ENCODE measurements around the gene MUC5AC.
"Not testable (repeated sequence)": the region's sequence is repeated elsewhere in the genome, so short reads cannot be mapped to it uniquely, and the experiment has no call there.

The MUC5AC gene

DNA sequence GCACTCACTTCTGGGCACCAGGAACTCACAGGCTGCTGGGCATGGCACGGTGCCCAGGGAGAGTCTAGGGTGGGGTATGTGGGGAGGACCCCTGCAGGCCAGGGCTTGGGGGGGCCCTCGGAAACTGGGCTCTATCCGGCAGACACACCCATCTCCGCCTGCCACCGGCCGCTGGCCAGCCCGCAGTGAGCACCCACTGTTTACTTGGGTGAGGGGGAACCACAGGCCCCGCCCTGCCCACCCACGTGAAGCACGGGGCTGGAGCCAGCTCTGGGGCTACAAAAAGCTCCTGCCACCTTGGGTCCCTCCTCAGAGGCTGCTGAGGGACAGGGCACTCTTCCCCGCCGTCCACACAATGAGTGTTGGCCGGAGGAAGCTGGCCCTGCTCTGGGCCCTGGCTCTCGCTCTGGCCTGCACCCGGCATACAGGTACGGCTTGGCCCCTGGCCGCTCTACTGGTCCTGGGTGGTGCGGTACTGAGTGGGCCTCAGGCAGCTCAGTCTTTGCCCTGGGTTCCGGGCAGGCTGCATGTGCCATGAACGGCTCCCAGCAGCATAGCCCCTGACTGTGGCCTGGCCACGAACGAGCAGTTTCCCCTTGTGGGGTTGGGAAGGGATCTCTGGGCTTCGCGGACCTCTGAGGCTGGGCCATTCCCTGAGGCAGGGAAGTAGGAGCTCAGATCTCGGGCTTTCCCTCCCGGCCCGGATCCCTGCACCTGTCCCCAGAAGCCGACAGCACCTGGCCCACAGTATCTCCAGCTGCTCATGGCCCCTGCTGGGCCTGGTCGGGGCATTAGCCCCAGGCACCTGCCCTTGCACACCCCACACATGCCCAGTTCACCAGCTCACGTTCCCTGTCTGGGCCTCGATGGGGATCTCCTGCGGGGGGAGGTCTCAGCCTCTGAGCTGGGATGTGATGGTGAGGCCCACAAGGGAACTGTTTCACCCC, at the start of gene MUC5AC:
Gene MUC5AC (plus strand): TSS at position 309 of the 947 bp plus-strand sequence. CDS start 47 bp downstream, at position 356.
- no peak for DNase-seq

GRCh38 chr11:1108246-1108900, 49.4 kb upstream of the MUC5AC start:
- DNase-seq = no peak

GRCh38 chr11:1109101-1109917, 48.4 kb upstream of the MUC5AC start:
- no peak for DNase-seq

GRCh38 chr11:1109918-1110705, 47.6 kb upstream of the MUC5AC start:
- no peak for DNase-seq

GRCh38 chr11:1111545-1112212, 46.1 kb upstream of the MUC5AC start:
- DNase-seq = no peak

- DNase-seq = no peak
Observed at GRCh38 chr11:1112351-1113191, 45.2 kb upstream of the MUC5AC start.

DNA sequence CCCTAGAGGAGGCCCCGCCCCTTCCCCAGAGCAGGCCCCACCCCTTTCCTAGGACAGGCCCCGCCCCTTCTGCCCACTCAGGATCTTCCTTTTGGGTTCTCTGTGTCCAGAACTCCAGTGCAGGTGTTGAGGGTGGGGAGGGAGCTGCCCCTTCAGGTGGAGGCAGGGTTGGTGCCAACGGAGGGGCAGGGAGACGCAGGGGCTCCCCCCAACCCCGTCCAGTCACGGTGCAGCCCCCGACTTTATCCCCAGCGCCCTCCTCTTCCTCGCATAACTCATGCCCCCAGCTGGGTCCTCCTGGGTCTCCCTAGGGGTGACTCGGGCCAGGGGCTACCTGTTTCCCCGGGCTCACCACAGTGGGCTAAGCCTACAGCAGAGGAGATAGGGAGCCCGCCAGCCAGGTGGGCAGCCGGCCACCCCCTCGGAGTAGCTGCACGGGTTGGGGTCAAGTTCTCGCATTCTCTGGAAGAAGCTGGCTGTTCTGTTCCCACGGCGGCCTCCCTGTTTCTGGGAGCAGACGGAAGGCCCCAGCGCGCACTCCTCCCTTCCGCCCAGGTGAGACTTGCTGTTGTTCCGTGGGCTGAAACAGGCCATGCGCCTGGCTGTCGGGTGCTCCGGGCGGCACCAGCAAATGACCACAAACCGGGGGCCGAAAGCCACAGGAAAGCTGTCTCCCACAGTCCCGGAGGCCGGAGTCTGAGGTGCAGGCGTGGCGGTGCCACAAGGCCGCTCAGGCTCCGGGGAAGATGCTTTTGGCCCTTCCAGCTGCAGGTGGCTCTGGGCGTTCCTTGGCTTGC, 44.1 kb upstream of the MUC5AC start:
- no peak for DNase-seq

DNA sequence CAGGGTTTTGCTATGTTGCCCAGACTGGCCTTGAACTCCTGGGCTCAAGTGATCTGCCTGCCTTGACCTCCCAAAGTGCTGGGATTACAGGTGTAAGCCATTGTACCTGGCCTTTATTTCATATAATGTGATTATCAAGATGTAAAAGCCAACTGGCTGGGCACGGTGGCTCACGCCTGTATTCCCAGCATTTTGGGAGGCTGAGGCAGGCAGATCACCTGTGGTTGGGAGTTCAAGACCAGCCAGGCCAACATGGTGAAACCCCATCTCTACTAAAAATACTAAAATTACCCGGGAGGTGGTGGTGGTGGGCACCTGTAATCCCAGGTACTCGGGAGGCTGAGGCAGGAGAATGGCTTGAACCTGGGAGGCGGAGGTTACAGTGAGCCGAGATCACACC, 42.5 kb upstream of the MUC5AC start:
- not testable (repeated sequence) for DNase-seq

- DNase-seq = no peak
Observed at GRCh38 chr11:1116104-1116503, 41.6 kb upstream of the MUC5AC start.

DNA sequence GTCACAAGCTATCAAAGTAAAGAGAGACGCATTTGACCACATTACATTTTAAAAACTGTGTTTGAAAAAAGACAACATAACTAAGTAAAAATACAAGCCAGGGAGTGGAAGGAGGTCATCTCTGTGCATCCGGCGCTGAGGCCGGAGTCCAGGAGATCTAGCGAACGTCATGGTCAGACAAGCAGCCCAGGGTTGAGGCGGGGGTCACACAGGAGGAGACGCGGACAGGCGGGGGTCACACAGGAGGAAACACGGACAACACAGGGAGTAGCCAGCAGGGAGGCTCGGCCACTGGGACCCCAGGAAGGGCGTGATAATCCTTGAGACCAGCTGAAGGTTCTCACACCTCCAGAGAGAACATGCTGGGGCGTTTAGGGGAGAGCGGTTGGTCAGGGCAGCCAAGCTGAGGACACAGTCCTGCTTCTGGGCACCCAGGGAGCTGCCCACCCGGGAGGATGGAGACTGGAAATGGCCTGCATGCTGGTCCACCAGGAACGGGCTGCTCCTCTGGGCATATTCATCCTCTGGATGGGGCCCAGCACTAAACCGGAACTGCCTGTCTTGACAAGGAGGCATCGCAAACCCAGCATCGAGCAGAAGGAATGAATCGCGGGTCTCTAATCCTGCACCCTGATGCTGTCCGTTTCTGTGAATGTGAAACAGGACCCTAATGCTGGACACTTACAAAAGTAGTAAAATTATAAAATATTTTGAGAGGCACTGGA, 40.9 kb upstream of the MUC5AC start:
- DNase-seq = no peak

DNA sequence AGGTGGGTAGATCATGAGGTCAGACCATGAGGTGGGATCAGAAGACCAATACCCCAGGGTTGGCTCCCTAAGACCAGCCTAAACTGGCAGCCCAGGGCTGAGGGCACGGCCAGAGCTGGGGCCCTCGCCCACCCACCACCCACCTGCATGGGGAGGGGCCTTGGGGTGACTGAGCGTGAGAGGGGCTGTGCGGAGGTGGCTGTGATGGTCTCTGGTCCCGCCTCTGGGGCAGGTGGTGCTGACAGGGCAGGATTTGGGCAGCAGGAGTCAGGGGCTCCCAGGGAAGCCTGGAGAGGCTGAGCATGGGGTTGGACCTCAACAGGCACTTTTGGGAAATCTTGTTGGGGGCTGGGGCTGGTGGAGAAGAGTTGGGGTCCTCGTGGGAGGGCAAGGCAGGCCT, 39.8 kb upstream of the MUC5AC start:
- DNase-seq = no peak

DNA sequence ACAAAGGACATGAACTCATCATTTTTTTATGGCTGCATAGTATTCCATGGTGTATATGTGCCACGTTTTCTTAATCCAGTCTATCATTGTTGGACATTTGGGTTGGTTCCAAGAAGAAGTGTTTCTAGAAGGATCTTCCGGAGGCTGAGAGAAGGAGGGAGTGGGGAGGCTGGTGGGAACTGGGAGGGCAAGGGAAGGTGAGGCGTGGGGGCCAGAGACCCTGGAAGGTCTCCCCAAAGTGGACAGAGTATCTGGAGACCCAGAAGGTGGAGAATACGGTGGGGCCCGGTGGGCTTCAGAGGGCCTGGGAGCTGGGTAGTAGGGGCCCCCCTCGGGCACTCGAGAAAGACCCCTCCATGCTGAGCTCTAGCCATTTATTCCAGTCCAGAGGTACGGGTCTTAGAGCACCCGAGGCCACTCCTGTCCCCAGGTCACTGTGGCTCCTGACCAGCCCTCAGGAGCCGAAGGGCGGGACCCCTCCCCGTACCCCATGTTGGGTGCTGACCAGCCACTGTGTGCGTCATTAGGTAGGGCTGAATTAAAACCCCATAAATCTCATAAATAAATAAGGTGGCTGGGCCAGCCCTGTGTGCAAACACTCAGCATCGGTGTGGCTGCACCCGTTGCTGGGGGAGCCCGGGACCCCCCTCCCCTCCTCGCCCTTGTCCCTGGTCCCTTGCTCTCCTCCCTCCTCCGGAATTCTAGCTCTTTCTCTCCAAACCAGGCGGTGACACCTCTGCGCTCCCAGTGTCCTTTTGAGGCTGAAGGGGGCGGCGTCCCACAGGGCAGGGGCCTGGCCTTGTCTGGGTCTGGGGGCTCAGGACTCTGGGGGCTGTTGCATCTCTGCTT, 38.8 kb upstream of the MUC5AC start:
- DNase-seq = no peak

DNA sequence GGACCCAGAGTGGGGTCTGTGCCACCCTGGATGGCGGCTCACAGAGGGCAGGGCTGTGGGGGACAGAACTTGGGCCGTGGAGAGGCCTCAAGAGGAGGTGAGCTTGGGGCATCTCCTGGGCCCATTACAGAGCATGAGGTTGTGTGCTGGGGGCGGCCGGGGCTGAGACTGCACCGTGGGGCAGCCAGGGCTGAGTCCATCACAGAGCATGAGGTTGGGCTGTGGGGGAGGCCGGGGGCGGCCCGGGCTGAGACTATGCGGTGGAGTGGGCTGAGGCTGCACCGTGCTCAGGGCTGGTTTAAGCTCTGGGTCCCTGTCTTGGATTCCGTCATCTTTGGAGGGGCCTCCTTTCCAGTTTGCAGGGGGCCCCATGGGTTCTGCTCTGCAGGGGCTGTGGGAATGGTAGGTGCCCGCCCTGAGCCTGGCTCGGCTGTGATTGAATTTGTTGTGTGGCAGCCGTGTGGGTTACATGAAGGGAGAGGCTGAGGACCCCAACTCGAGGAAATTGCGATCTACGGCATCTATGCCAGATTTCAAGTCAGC, 38.1 kb upstream of the MUC5AC start:
- DNase-seq = no peak

DNA sequence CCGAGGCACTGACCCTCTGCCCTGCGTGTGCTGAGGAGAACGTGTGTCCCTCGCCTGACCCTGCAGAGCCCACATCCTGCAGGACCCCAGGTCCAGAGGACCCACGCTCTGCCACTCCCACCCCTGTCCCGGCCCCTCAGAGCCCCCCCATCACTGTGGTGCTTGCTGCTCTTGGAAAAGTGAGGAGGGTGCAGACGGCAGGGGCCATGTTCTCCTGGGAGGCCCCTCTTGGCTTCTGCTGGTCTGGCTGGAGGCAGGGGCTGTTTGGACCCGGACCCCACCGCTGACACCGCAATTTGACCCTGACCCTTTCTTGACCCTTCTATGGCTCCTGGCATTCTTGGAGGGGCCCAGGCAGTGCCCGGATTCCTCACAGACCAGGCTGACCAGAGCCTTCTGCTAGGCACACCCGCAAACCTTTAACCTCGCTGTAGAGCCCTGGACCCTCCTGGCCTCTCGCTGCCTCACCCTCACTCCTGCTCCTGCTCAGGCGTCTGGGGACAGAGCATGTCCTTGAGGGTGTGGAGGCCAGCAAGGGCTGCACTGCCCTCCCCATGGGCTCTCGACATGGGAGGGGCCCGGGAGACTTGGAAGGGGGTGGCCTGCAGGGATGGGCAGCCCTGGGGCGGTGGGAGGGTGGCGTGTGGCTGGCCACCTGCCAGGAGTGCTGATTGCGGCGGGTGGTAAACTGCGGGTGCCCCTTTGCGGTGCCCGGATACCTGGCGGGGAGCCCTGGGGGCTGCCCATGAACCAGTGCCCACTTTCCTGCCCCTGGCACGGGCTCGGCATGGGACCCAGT, 37.0 kb upstream of the MUC5AC start:
- DNase-seq = no peak

GRCh38 chr11:1121331-1121812, 36.4 kb upstream of the MUC5AC start:
- no peak for DNase-seq

DNA sequence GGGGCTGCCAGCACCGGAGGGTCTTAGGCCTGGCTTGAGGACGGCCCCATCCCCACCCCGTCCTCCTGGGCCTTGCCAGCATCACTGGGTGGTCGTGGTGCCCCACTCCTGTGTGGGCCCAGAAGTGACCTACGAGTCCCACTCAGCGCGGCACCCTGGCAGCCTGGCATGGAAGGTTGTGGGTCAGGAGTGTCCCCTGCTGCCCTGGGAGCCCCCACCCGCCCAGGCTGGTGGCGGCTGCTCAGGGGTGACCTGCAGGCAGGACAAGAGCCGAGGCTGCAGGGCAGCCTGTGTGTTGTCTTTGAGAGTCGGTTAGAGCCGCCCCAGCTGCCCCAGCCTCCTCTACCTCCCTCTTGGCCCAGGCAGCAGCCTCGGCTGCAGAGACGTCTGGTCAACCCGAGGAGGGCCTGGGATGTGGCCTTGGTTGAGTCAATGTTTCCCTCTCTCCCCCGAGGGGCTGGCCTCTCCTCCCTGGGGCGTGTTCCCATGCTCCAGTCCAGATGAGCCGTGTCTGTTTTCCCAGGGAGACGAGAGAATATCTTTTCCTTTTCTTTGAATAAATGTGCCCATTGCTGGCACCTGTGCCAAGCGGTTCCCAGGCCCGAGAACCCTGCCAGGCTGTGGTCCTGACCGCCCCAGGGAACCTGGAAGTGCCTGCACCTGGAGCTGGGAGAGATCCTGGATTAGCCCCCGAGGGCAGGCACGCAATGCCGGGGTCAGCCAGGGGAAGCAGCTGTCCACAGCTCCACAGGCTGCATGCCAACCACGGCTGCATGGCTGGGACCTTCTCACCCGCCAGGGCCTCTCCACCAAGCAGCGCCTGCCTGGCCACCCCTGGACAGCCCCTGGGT, 35.7 kb upstream of the MUC5AC start:
- DNase-seq = no peak
